Measurements from ENCODE around the gene AOPEP.

The AOPEP gene

GRCh38 chr9:95058795-95059386, 332.4 kb downstream of the AOPEP start:
- DNase-seq (ENCODE audit: insufficient read length, low spot score) (no peak), FAIRE-seq (no peak)
- TF ChIP-seq CTCF (IDR thresholded peaks at IDR 0.05; ENCODE audit: insufficient read depth, missing control alignments): no peak

GRCh38 chr9:95060234-95060633, 333.7 kb downstream of the AOPEP start:
- no peak for TF ChIP-seq CTCF (IDR thresholded peaks at IDR 0.05; ENCODE audit: insufficient read depth, missing control alignments)
- no peak for FAIRE-seq
- DNase-seq (ENCODE audit: insufficient read length, low spot score): no peak

GRCh38 chr9:95060916-95061315, 334.4 kb downstream of the AOPEP start:
- DNase-seq (ENCODE audit: insufficient read length, low spot score): no peak
- TF ChIP-seq CTCF (IDR thresholded peaks at IDR 0.05; ENCODE audit: insufficient read depth, missing control alignments): no peak
- FAIRE-seq: no peak

GRCh38 chr9:95061916-95062595, 335.6 kb downstream of the AOPEP start:
- DNase-seq (ENCODE audit: insufficient read length, low spot score) (no peak), FAIRE-seq (no peak)
- TF ChIP-seq CTCF (IDR thresholded peaks at IDR 0.05; ENCODE audit: insufficient read depth, missing control alignments): no peak

- TF ChIP-seq CTCF (IDR thresholded peaks at IDR 0.05; ENCODE audit: insufficient read depth, missing control alignments): no peak
- DNase-seq (ENCODE audit: insufficient read length, low spot score): no peak
Observed at GRCh38 chr9:95062596-95063065, 336.1 kb downstream of the AOPEP start.

GRCh38 chr9:95063300-95063699, 336.8 kb downstream of the AOPEP start:
- TF ChIP-seq CTCF (IDR thresholded peaks at IDR 0.05; ENCODE audit: insufficient read depth, missing control alignments): no peak
- DNase-seq (ENCODE audit: insufficient read length, low spot score): no peak
- FAIRE-seq: no peak

More at GRCh38 chr9:95062596-95063065, 336.1 kb downstream of the AOPEP start:
- no peak for FAIRE-seq

- FAIRE-seq (no peak), DNase-seq (ENCODE audit: insufficient read length, low spot score) (no peak)
- no peak for TF ChIP-seq CTCF (IDR thresholded peaks at IDR 0.05; ENCODE audit: insufficient read depth, missing control alignments)
Observed at GRCh38 chr9:95065224-95065623, 338.7 kb downstream of the AOPEP start.

Measured in D721Med (cell line).